LNCaP clone FGC (cell line): ENCODE data around the gene WNK4.

ENCODE experiments used
- DNase-seq: peaks from one replicate; pipeline ENCODE4 v3.0.0-alpha.2; 2011; ENCODE audit warnings: low read depth
- H3K4me3 ChIP-seq: 2 replicates; pipeline ENCODE4 v1.5.1; 2011; ENCODE audit warnings: mild to moderate bottlenecking, low read depth, low read length, control low read depth
- CTCF ChIP-seq: IDR thresholded peaks from 2 replicates; pipeline ENCODE4 v1.5.1; 2012; ENCODE audit warnings: mild to moderate bottlenecking; ENCODE audit not compliant: control insufficient read depth, insufficient read depth; ENCODE audit errors: extremely low read depth

WNK4 gene

GRCh38 chr17:42787266-42787665 is 6.9 kb downstream of the WNK4 start:
- H3K4me3 ChIP-seq, result no peak overlapping the region
- DNase-seq, result no peak
- TF ChIP-seq CTCF, result no peak

DNA sequence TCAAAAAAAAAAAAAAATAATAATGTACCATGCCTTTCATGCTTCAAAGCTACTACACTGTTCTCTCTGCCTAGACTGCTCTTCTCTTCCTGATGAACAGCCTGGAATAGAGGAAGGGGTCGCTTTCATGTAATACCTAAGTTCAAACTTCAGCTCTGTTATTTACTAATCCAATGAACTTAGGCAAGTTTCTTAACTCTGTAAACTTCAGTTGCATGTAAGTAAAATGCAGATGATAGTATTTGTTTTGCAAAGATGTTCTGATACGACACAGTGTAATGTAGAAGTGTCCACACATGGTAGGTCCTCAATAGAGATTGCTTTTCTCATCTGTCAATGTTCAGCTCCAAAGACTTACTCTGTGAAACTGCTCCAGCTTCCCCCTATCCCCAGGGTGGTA is 11.5 kb downstream of the WNK4 start:
- H3K4me3 ChIP-seq, result no peak overlapping the region
- no peak for TF ChIP-seq CTCF
- no peak for DNase-seq

DNA sequence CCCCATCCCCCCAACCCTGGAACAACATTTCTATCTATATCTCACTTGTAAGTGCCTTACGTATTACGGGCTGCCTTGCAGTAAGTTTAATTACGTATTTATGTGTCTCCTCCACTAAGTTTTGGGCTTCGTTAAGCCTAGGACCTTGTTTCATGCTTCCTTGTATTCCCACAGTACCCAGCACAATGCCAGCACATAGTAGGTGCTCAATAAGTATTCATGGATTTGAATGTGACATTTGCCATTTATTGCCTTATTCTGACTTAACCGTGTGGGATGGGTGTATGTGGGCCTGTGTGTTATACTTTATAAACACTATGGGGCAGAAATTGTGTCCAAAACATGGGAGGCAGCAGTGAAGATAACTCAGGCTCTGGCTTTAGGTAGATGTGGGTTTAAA is 12.1 kb downstream of the WNK4 start:
- no peak for TF ChIP-seq CTCF
- no peak for DNase-seq
- no peak overlapping the region for H3K4me3 ChIP-seq

GRCh38 chr17:42795061-42795460 is 14.7 kb downstream of the WNK4 start:
- DNase-seq, result no peak
- H3K4me3 ChIP-seq, result no peak overlapping the region
- no peak for TF ChIP-seq CTCF

- DNase-seq, result no peak
- no peak overlapping the region for H3K4me3 ChIP-seq
- TF ChIP-seq CTCF, result no peak
These were observed 15.1 kb downstream of the WNK4 start for GRCh38 chr17:42795465-42795864.

GRCh38 chr17:42796066-42796758 is 15.8 kb downstream of the WNK4 start:
- no peak overlapping the region for H3K4me3 ChIP-seq
- no peak for DNase-seq
- no peak for TF ChIP-seq CTCF
